Astrocyte of the cerebellum (primary cell): ENCODE data around the gene CNIH1.
"Not testable (repeated sequence)": the region's sequence is repeated elsewhere in the genome, so short reads cannot be mapped to it uniquely, and the experiment has no call there.

Experiments used
- DNase-seq: peaks from one replicate; pipeline ENCODE4 v3.0.0-alpha.2; 2011; ENCODE audit warnings: low read depth
- H3K4me3 ChIP-seq: 2 replicates; pipeline ENCODE4 v1.5.1; 2011; ENCODE audit warnings: mild to moderate bottlenecking, low read depth, low read length, moderate library complexity
- in situ Hi-C: cut with HindIII; loops from 2 replicates; pipeline ENCODE4 v1.10.0; 2017; ENCODE audit warnings: low sequenced_read_pairs
- TF ChIP-seq, protein P1 (sequence below): IDR thresholded peaks from 2 replicates; pipeline ENCODE4 v1.5.1; 2012; ENCODE audit warnings: low read length, low read depth, moderate library complexity, mild to moderate bottlenecking; ENCODE audit errors: missing control alignments

Gene CNIH1

GRCh38 chr14:54457609-54457996 is 16.4 kb upstream of the CNIH1 start:
- TF ChIP-seq, protein P1, sequence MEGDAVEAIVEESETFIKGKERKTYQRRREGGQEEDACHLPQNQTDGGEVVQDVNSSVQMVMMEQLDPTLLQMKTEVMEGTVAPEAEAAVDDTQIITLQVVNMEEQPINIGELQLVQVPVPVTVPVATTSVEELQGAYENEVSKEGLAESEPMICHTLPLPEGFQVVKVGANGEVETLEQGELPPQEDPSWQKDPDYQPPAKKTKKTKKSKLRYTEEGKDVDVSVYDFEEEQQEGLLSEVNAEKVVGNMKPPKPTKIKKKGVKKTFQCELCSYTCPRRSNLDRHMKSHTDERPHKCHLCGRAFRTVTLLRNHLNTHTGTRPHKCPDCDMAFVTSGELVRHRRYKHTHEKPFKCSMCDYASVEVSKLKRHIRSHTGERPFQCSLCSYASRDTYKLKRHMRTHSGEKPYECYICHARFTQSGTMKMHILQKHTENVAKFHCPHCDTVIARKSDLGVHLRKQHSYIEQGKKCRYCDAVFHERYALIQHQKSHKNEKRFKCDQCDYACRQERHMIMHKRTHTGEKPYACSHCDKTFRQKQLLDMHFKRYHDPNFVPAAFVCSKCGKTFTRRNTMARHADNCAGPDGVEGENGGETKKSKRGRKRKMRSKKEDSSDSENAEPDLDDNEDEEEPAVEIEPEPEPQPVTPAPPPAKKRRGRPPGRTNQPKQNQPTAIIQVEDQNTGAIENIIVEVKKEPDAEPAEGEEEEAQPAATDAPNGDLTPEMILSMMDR = no peak
- no peak overlapping the region for H3K4me3 ChIP-seq
- no peak for DNase-seq
- in situ Hi-C loops = no loop called here

- H3K4me3 ChIP-seq, in situ Hi-C loops, DNase-seq: not testable (repeated sequence)
These were observed 15.8 kb upstream of the CNIH1 start for GRCh38 chr14:54456820-54457608.

GRCh38 chr14:54455363-54455762 is 14.2 kb upstream of the CNIH1 start:
- H3K4me3 ChIP-seq = no peak overlapping the region

GRCh38 chr14:54453990-54454389 is 12.8 kb upstream of the CNIH1 start:
- in situ Hi-C loops, DNase-seq, H3K4me3 ChIP-seq: not testable (repeated sequence)

More at GRCh38 chr14:54455363-54455762, 14.2 kb upstream of the CNIH1 start:
- TF ChIP-seq, protein P1 = no peak
- in situ Hi-C loops = no loop called here
- no peak for DNase-seq

DNA sequence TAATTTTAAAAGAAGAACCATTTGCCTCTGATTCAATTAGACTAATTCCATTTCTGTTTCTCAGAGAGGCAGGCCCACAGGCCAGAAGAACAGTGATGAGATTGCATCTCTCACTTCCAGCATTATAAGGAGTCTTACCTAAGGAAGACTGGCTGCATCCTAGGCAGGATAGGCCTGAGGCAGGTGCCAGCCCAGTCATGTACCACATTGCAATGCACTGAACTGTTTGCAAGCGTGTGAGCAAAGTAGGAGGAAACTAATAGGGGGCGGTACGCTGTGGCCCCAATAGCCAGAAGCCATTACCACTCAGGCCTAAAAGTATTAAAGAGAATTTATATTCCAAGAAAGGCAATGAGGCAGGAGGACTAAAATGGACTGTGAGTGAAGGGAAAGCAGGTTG is 12.1 kb upstream of the CNIH1 start:
- TF ChIP-seq, protein P1 = no peak
- in situ Hi-C loops = no loop called here
- no peak for DNase-seq
- H3K4me3 ChIP-seq = no peak overlapping the region

DNA sequence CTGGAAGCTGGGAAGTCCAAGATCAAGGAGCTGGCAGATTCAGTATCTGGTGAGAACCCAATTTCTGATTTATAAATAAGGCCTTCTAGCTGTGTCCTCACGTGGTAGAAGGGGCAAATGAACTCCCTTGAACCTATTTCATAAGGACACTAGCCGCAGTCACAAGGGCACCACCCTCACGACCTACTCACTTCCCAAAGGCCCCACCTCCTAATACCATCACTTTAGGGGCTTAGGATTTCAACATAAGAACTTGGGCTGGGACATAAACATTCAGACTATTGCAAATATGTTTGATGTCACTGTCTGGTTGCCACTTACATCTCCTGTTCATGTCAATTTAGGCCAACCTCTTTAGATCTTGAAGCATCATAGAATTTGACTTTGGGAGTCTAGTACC is 10.8 kb upstream of the CNIH1 start:
- DNase-seq = no peak
- in situ Hi-C loops = no loop called here
- TF ChIP-seq, protein P1 = no peak
- H3K4me3 ChIP-seq = no peak overlapping the region

DNA sequence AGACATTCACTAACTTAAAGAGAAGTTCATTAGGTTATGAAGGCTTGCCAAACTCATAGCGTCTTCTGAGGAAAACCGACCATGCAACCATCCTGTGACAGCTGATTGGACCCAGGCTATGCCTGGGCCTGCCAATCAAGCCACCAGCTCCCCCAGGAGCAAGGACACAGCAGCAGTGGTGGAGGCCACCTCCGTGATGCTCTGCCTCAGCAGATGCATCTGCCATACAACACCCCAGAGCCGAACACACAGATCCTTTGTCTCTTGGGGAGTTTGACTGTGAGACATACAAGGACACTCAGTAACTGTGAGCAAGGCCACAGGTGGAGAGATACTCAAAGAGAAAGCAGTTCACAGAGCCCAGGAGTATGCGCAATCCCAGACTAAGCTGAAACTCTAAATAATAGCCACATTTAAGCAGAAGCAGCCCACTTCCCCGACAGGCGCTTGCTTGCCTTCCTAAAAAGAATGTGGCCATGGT is 10.0 kb upstream of the CNIH1 start:
- TF ChIP-seq, protein P1 = no peak
- H3K4me3 ChIP-seq = no peak overlapping the region
- in situ Hi-C loops = no loop called here
- no peak for DNase-seq

DNA sequence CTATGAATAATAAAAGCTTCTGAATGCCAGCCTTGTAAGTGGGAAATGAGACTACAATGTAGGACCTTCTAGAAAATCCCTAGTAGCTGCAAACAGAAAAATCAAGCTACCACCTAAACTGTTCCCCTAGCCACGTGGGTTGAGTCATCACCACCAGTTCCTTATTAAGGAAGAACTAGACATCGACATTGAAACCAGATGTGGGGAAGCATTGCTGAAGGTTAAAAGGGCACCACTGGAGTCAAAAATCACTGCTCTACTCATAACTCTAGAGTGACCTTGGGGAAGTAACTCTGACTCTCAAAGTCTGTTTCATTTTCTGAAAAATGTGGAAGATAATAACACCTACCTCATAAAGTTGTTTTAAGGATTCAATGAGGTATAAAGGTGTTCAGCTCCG is 9.4 kb upstream of the CNIH1 start:
- H3K4me3 ChIP-seq = no peak overlapping the region
- TF ChIP-seq, protein P1 = no peak
- in situ Hi-C loops = no loop called here
- no peak for DNase-seq
